B cell (primary cell): ENCODE measurements around the gene BST1. TPM values are rescaled to one million over a fixed set of nuclear protein-coding genes. Genes with fewer than 3 reads are reported as not detected.

Experiments
- ATAC-seq: fragments of 200-7000 bp; cut with Tn5 transposase; one replicate; pipeline ENCODE4 v1.10.0; 2021; ENCODE audit warnings: low read depth, mild to moderate bottlenecking, moderate number of reproducible peaks, moderate library complexity
- CTCF ChIA-PET: fragments of 350-600 bp; sonication (Branson Sonifier 250); formaldehyde crosslinking; loops from one replicate; lab custom pipeline; 2021; ENCODE audit warnings: antibody characterized with exemption, inconsistent platforms; lab: Charles Lee
- POLR2A ChIA-PET: fragments of 350-600 bp; sonication (Branson Sonifier 250); formaldehyde crosslinking; loops from one replicate; lab custom pipeline; 2021; ENCODE audit warnings: antibody characterized with exemption; lab: Charles Lee
- DNase-seq: peaks from one replicate; pipeline ENCODE4 v3.0.0; 2013
- H2AFZ ChIP-seq: 2 replicates; pipeline ENCODE4 v1.6.1; 2012; ENCODE audit warnings: mild to moderate bottlenecking, low read depth, low read length; ENCODE audit not compliant: insufficient read depth, poor library complexity, severe bottlenecking
- H3K27ac ChIP-seq, 2 donors: 1 replicate in 1 of 2; 2 replicates in 1 of 2; pipeline ENCODE4 v1.5.1; 2012 to 2013; ENCODE audit warnings: low read length in 2 of 2, mild to moderate bottlenecking in 2 of 2, moderate library complexity in 1 of 2
- H3K27me3 ChIP-seq, 4 experiments: fragments of 200-600 bp in 1 of 4; sonication (generic) in 1 of 4; replicated peaks in 1 of 4; 1 replicate in 2 of 4; 2 replicates in 2 of 4; pipeline versions ENCODE4 v1.6.1 to v1.7.0; 2013 to 2016; ENCODE audit warnings: low read length in 3 of 4, mild to moderate bottlenecking in 2 of 4, mixed read lengths in 1 of 4, moderate library complexity in 1 of 4; ENCODE audit not compliant: insufficient read depth in 4 of 4, control insufficient read depth in 3 of 4; ENCODE audit errors: control extremely low read depth in 1 of 4
- H3K36me3 ChIP-seq, 2 experiments: replicated peaks in 1 of 2; 1 replicate in 1 of 2; 2 replicates in 1 of 2; pipeline versions ENCODE4 v1.6.1 to v1.7.1; 2013; ENCODE audit warnings: low read length in 1 of 2; ENCODE audit not compliant: insufficient read depth in 2 of 2, control insufficient read depth in 1 of 2; ENCODE audit errors: control extremely low read depth in 1 of 2, extremely low read depth in 1 of 2
- H3K4me1 ChIP-seq, 2 donors: fragments of 200-600 bp in 1 of 2; sonication (generic) in 1 of 2; 1 replicate in 1 of 2; 2 replicates in 1 of 2; pipeline versions ENCODE4 v1.5.1 to v1.6.1; 2013 to 2017; ENCODE audit warnings: low read length in 2 of 2; ENCODE audit not compliant: control insufficient read depth in 2 of 2, insufficient read depth in 2 of 2
- H3K4me2 ChIP-seq: replicated peaks from 2 replicates; pipeline ENCODE3; 2012; ENCODE audit warnings: mild to moderate bottlenecking, low read depth, low read length; ENCODE audit not compliant: poor library complexity, severe bottlenecking
- H3K4me3 ChIP-seq, 5 experiments: fragments of 200-600 bp in 1 of 5; sonication (generic) in 1 of 5; 1 replicate in 3 of 5; 2 replicates in 2 of 5; pipeline versions ENCODE4 v1.5.1 to v1.7.0; 2011 to 2016; ENCODE audit warnings: low read length in 4 of 5, mild to moderate bottlenecking in 4 of 5, low read depth in 2 of 5, control low read depth in 1 of 5, moderate library complexity in 1 of 5; ENCODE audit not compliant: insufficient read depth in 1 of 5; ENCODE audit errors: control extremely low read depth in 1 of 5, extremely low read depth in 1 of 5
- H3K79me2 ChIP-seq: fragments of 200-600 bp; sonication (generic); one replicate; pipeline ENCODE4 v1.6.0; 2016; ENCODE audit warnings: low read length; ENCODE audit not compliant: control insufficient read depth, insufficient read depth
- H3K9ac ChIP-seq: fragments of 200-600 bp; sonication (generic); 2 replicates; pipeline ENCODE4 v1.6.1; 2017; ENCODE audit warnings: mild to moderate bottlenecking, low read length, moderate library complexity
- H3K9me3 ChIP-seq, 3 donors: one replicate each; pipeline versions ENCODE4 v1.6.1 to v1.7.1; 2013; ENCODE audit warnings: low read length in 2 of 3; ENCODE audit not compliant: control insufficient read depth in 2 of 3, insufficient read depth in 1 of 3; ENCODE audit errors: control extremely low read depth in 1 of 3
- H4K20me1 ChIP-seq: 2 replicates; pipeline ENCODE4 v1.6.0; 2012; ENCODE audit warnings: mild to moderate bottlenecking, low read length; ENCODE audit not compliant: insufficient read depth, control insufficient read depth, poor library complexity, severe bottlenecking
- H3K27ac Mint-ChIP-seq: one replicate; pipeline ENCODE4 v1.8.0; 2021; ENCODE audit warnings: mixed read lengths
- H3K27me3 Mint-ChIP-seq: one replicate; pipeline ENCODE4 v1.8.0; 2021; ENCODE audit warnings: mixed read lengths
- H3K4me1 Mint-ChIP-seq: one replicate; pipeline ENCODE4 v1.8.0; 2021; ENCODE audit warnings: mixed read lengths
- H3K4me3 Mint-ChIP-seq: one replicate; pipeline ENCODE4 v1.8.0; 2021; ENCODE audit warnings: mixed read lengths
- H3K9me3 Mint-ChIP-seq: one replicate; pipeline ENCODE4 v1.8.0; 2022; ENCODE audit warnings: mixed read lengths; ENCODE audit not compliant: insufficient read depth
- EZH2 ChIP-seq: IDR thresholded peaks from 2 replicates; pipeline ENCODE4 v1.6.1; 2012; ENCODE audit warnings: borderline replicate concordance, low read depth, mild to moderate bottlenecking, moderate library complexity, low read length; ENCODE audit not compliant: insufficient read depth, poor library complexity, severe bottlenecking
- WGBS: methylation state at CpG from one replicate; pipeline ENCODE4 v1.1.5; 2013; ENCODE audit warnings: missing lambda C conversion rate; ENCODE audit not compliant: insufficient coverage; 5-methylcytosine and 5-hydroxymethylcytosine counted together
- intact Hi-C: fragments of 100-400 bp; cut with micrococcal nuclease; formaldehyde crosslinking; loops from one replicate; pipeline ENCODE4 v1.10.0; 2022
- polyA plus RNA-seq: library from polyadenylated mRNA; depleted of rRNA; stranded (reverse); fragments of >200 nt; gene quantifications from 2 replicates; pipeline ENCODE4 v1.2.3, GENCODE V29; 2012
- total RNA-seq, 2 donors: library from RNA; stranded (reverse); fragments of 120-200 nt in 1 of 2; gene quantifications; 1 replicate in 1 of 2; 2 replicates in 1 of 2; pipeline versions ENCODE4 v1.2.3 to v1.2.4, GENCODE V29; 2013 to 2022
- TF ChIP-seq, protein P1 (sequence below): fragments of 200-600 bp; IDR thresholded peaks from one replicate; pipeline ENCODE4 v1.8.0; 2022; ENCODE audit warnings: antibody characterized with exemption, mild to moderate bottlenecking

Gene BST1
- total and polyA plus RNA-seq, 2 donors (not counting 1 experiment from before 2014, with no cell fraction given): 0.32 to 1.00 TPM

DNA sequence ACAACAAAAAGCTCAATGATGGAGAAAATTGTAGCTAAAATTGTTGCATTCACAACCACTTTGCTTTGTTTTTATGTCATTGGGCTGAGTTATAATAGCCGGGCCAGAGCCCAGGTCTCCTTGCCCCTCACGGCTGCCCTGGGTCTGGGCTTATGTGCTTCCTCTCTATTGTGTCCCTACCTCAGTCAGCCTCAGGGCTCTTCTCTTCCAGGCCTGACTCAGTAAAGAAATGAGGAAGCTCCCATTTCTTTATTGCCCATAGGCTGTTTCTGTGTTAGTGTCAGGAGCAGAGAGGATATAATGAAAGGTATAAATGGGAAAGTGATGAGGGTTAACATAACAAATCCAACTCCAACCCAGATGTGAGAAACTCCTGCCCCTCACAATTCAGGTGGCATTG lies 18.0 kb downstream of the BST1 start:
- DNase-seq (no peak), ATAC-seq (no peak)
- Histone ChIP-seq H3K36me3 (no peaks in the 10 kb centered on the region), H3K4me1 (no peaks in the 10 kb centered on the region), H3K79me2 (no peaks in the 10 kb centered on the region), H3K4me2 (no peak overlapping the region), H3K9me3 (no peaks in the 10 kb centered on the region), H3K9ac (no peak overlapping the region), H3K27ac (no peak overlapping the region), H4K20me1 (no peaks in the 10 kb centered on the region), H2AFZ (no peak overlapping the region), H3K4me3 (no peak overlapping the region), H3K27me3 (no peaks in the 10 kb centered on the region)
- no peak overlapping the region for H3K4me3 Mint-ChIP-seq
- intact Hi-C loops: no loop called here
- no peaks in the 10 kb centered on the region for H3K27me3 Mint-ChIP-seq
- H3K9me3 Mint-ChIP-seq: no peaks in the 10 kb centered on the region
- ChIA-PET CTCF (interaction anchor here (1.2 kb wide), 1 partner anchor 235 kb away, joined by 4 read pairs; no protein-coding TSS in a partner anchor), POLR2A (no interaction called here)
- no peak overlapping the region for H3K27ac Mint-ChIP-seq
- no CpG with 5 or more reads among the region's 2 CpGs for WGBS
- no peaks in the 10 kb centered on the region for H3K4me1 Mint-ChIP-seq
- TF ChIP-seq EZH2: no peak
- TF ChIP-seq, protein P1, sequence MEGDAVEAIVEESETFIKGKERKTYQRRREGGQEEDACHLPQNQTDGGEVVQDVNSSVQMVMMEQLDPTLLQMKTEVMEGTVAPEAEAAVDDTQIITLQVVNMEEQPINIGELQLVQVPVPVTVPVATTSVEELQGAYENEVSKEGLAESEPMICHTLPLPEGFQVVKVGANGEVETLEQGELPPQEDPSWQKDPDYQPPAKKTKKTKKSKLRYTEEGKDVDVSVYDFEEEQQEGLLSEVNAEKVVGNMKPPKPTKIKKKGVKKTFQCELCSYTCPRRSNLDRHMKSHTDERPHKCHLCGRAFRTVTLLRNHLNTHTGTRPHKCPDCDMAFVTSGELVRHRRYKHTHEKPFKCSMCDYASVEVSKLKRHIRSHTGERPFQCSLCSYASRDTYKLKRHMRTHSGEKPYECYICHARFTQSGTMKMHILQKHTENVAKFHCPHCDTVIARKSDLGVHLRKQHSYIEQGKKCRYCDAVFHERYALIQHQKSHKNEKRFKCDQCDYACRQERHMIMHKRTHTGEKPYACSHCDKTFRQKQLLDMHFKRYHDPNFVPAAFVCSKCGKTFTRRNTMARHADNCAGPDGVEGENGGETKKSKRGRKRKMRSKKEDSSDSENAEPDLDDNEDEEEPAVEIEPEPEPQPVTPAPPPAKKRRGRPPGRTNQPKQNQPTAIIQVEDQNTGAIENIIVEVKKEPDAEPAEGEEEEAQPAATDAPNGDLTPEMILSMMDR: no peak

DNA sequence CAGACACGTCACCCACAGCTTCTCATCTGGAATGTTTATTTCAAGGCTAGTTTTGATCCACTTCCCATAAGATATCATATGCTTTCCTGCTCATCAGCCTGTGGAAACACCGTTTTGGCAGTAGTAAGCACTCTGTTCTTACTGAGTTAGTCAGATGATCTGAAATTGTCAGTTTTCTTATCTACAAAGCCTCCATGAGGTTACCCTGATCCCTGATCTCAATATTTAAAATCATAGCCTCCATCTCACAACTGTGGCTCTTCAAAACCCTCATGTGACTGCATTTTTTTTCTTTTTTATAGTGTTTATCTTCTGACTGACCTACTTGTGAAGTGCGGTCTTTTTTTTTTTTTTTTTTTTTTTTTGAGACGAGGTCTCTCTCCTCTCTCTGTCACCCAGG lies 22.7 kb downstream of the BST1 start:
- intact Hi-C loops: no loop called here
- ATAC-seq: no peak
- no peaks in the 10 kb centered on the region for H3K4me1 ChIP-seq
- H3K9me3 Mint-ChIP-seq: no peaks in the 10 kb centered on the region
- H3K27me3 Mint-ChIP-seq: peaks cover 3% of the 10 kb centered on the region
- H3K4me2 ChIP-seq: no peak overlapping the region
- H2AFZ ChIP-seq: no peak overlapping the region
- H3K9me3 ChIP-seq: no peaks in the 10 kb centered on the region
- no peak overlapping the region for H3K9ac ChIP-seq
- no peak overlapping the region for H3K4me3 Mint-ChIP-seq
- H4K20me1 ChIP-seq: no peaks in the 10 kb centered on the region
- no peaks in the 10 kb centered on the region for H3K4me1 Mint-ChIP-seq
- no peak overlapping the region for H3K27ac ChIP-seq
- H3K27me3 ChIP-seq: no peaks in the 10 kb centered on the region
- no peak for TF ChIP-seq EZH2
- TF ChIP-seq, protein P1: no peak
- no peak for DNase-seq
- no peaks in the 10 kb centered on the region for H3K79me2 ChIP-seq
- CTCF ChIA-PET: no interaction called here
- 84% methylated on average over 2 of the region's 4 CpGs for WGBS
- no peaks in the 10 kb centered on the region for H3K36me3 ChIP-seq
- no peak overlapping the region for H3K4me3 ChIP-seq
- H3K27ac Mint-ChIP-seq: no peak overlapping the region
- POLR2A ChIA-PET: no interaction called here
